Epidermal melanocyte (primary cell): ENCODE measurements around the gene PIK3R2.
A peak's percentile ranks its signal among the peaks of the same experiment; 100 is the strongest.

ENCODE experiments used
- DNase-seq: peaks from one replicate; pipeline ENCODE4 v3.0.0; 2011; ENCODE audit warnings: low spot score; ENCODE audit not compliant: insufficient read length

Gene PIK3R2

GRCh38 chr19:18173054-18173571 is 20.1 kb downstream of the PIK3R2 start:
- DNase-seq, result no peak

- peak; percentile 84 for DNase-seq
Measured at GRCh38 chr19:18173572-18174288, 20.8 kb downstream of the PIK3R2 start, which contains the start of gene IFI30. TSS of gene IFI30 (plus strand) at chr19:18173813. CDS start at chr19:18173842, 29 bp downstream.

- DNase-seq, result no peak
Measured at GRCh38 chr19:18174983-18175382, 22.0 kb downstream of the PIK3R2 start.

- no peak for DNase-seq
Measured at GRCh38 chr19:18176367-18177310, 23.7 kb downstream of the PIK3R2 start.

- DNase-seq, result no peak
Measured at GRCh38 chr19:18179957-18180356, 27.0 kb downstream of the PIK3R2 start.

- DNase-seq, result no peak
Measured at GRCh38 chr19:18183529-18183928, 30.6 kb downstream of the PIK3R2 start.

GRCh38 chr19:18185538-18185937 is 32.6 kb downstream of the PIK3R2 start:
- DNase-seq, result no peak

- DNase-seq, result no peak
Measured at GRCh38 chr19:18190278-18190677, 37.3 kb downstream of the PIK3R2 start.

- DNase-seq, result no peak
Measured at GRCh38 chr19:18191640-18192062, 38.7 kb downstream of the PIK3R2 start.

GRCh38 chr19:18192673-18193387 is 39.9 kb downstream of the PIK3R2 start, which contains the start of gene MPV17L2:
TSS of gene MPV17L2 (plus strand) at chr19:18193218. CDS start at chr19:18193282, 64 bp downstream.
- peak; percentile 90 for DNase-seq

- DNase-seq, result no peak
Measured at GRCh38 chr19:18193388-18194180, 40.6 kb downstream of the PIK3R2 start.

- no peak for DNase-seq
Measured at GRCh38 chr19:18194181-18194530, 41.2 kb downstream of the PIK3R2 start.

GRCh38 chr19:18194554-18195238 is 41.7 kb downstream of the PIK3R2 start:
- no peak for DNase-seq

- DNase-seq, result no peak
Measured at GRCh38 chr19:18196511-18196845, 43.5 kb downstream of the PIK3R2 start.

GRCh38 chr19:18197306-18197705 is 44.3 kb downstream of the PIK3R2 start:
- DNase-seq, result no peak

- no peak for DNase-seq
Measured at GRCh38 chr19:18197941-18198340, 45.0 kb downstream of the PIK3R2 start.

- no peak for DNase-seq
Measured at GRCh38 chr19:18198374-18198773, 45.4 kb downstream of the PIK3R2 start.

GRCh38 chr19:18202397-18202777 is 49.4 kb downstream of the PIK3R2 start:
- no peak for DNase-seq

- DNase-seq, result no peak
Measured at GRCh38 chr19:18202778-18203407, 49.9 kb downstream of the PIK3R2 start.

- DNase-seq, result no peak
Measured at GRCh38 chr19:18203408-18203862, 50.5 kb downstream of the PIK3R2 start.
